Measurements from ENCODE around the gene CD81. TPM values are rescaled to one million over a fixed set of nuclear protein-coding genes. Genes with fewer than 3 reads are reported as not detected.

The CD81 gene
- total RNA-seq, 5 donors from 2014 or later (not counting 1 experiment from before 2014, with no cell fraction given): 124 to 213 (median 146) TPM

GRCh38 chr11:2409611-2410468 lies 32.7 kb downstream of the CD81 start:
- Mint-ChIP-seq H3K4me1 (no peaks in the 10 kb centered on the region), H3K36me3 (no peaks in the 10 kb centered on the region), H3K27me3 (no peaks in the 10 kb centered on the region), H3K9me3 (no peaks in the 10 kb centered on the region), H3K27ac (no peak overlapping the region), H3K4me3 (no peak overlapping the region)
- ChIA-PET CTCF (no interaction called here), POLR2A (interaction anchor here in 1 of 2 donors (0.6 kb wide), 1 partner anchor 126 kb away, joined by 4 read pairs; no protein-coding TSS in a partner anchor)
- ATAC-seq (replicated peaks in 1 of 4) (no peak), DNase-seq (no peak)
- no peak overlapping the region for H3K4me3 ChIP-seq (ENCODE audit: control insufficient read depth in 1 of 2, extremely low read depth in 1 of 2, low read length in 1 of 2)
- no peaks in the 10 kb centered on the region for H3K36me3 ChIP-seq (ENCODE audit: control insufficient read depth in 2 of 2, extremely low read depth in 1 of 2, insufficient read depth in 1 of 2, low read length in 1 of 2)
- no peak overlapping the region for H3K27ac ChIP-seq (ENCODE audit: low read length)
- H3K27me3 ChIP-seq (replicated peaks in 1 of 2; ENCODE audit: control insufficient read depth in 2 of 2, extremely low read depth in 1 of 2, insufficient read depth in 2 of 2, low read length in 1 of 2): peaks cover 0 to 4% of the 10 kb centered on the region in 2 experiments
- H3K9me3 ChIP-seq: no peaks in the 10 kb centered on the region
- H3K4me1 ChIP-seq (ENCODE audit: control insufficient read depth in 1 of 2, extremely low read depth in 1 of 2, insufficient read depth in 2 of 2, low read length in 2 of 2): no peaks in the 10 kb centered on the region
- WGBS (ENCODE audit: insufficient coverage): 83% methylated on average over 37 of the region's 42 CpGs

- 56% methylated on average over 8 of the region's 9 CpGs for WGBS (ENCODE audit: insufficient coverage)
- H3K4me3 Mint-ChIP-seq: no peak overlapping the region
- H3K4me1 Mint-ChIP-seq: no peaks in the 10 kb centered on the region
- ATAC-seq (replicated peaks in 1 of 4) (no peak), DNase-seq (no peak)
- ChIA-PET CTCF (no interaction called here), POLR2A (no interaction called here)
- no peak overlapping the region for H3K27ac Mint-ChIP-seq
- no peaks in the 10 kb centered on the region for H3K9me3 Mint-ChIP-seq
- no peaks in the 10 kb centered on the region for H3K27me3 Mint-ChIP-seq
- no peaks in the 10 kb centered on the region for H3K36me3 Mint-ChIP-seq
- H3K9me3 ChIP-seq: no peaks in the 10 kb centered on the region
- H3K27ac ChIP-seq (ENCODE audit: low read length): no peak overlapping the region
- H3K27me3 ChIP-seq (replicated peaks in 1 of 2; ENCODE audit: control insufficient read depth in 2 of 2, extremely low read depth in 1 of 2, insufficient read depth in 2 of 2, low read length in 1 of 2): peaks cover 0 to 4% of the 10 kb centered on the region in 2 experiments
- H3K4me1 ChIP-seq (ENCODE audit: control insufficient read depth in 1 of 2, extremely low read depth in 1 of 2, insufficient read depth in 2 of 2, low read length in 2 of 2): no peaks in the 10 kb centered on the region
- no peaks in the 10 kb centered on the region for H3K36me3 ChIP-seq (ENCODE audit: control insufficient read depth in 2 of 2, extremely low read depth in 1 of 2, insufficient read depth in 1 of 2, low read length in 1 of 2)
- H3K4me3 ChIP-seq (ENCODE audit: control insufficient read depth in 1 of 2, extremely low read depth in 1 of 2, low read length in 1 of 2): no peak overlapping the region
Measured at GRCh38 chr11:2410616-2411015, 33.5 kb downstream of the CD81 start.

DNA sequence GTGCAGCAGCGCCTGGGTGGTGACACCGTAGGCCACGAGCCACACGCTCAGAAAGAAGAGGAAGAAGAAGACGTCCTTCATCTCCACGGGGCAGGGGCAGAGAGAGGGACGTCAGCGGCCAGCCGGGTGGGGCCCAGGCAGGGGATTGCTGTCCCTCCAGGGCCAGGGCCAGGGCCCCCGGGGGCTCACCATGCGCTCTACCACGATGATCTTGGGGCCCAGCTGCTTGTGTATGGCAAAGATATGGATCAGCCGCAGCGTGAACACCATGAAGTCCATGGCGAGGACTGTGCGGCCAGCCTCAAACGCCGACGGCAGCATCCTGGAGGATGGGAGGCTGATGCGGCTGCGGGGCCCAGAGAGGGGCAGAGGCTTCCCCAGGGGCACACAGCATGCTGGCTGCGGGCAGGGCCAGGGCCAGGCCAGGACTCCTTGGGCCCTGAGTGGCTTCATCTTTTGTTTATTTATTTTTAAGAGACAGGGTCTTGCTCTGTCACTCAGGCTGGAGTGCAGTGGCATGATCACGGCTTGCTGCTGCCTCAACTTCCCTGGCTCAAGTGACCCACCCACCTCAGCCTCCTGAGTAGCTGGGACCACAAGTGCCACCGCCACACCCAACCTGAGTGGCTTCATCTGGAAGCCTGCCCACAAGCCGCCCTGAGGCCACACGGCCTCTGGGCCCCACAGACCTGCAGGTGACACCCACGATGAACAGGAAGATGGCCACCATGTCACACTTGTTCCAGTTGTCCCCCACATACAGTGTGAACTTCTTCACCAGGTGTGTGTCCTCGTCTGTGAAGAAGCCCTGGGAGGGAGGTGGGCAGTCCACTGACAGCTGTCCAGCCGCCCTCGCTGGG lies 34.6 kb downstream of the CD81 start:
- Mint-ChIP-seq H3K27ac (no peak overlapping the region), H3K4me3 (no peak overlapping the region), H3K4me1 (no peaks in the 10 kb centered on the region), H3K9me3 (no peaks in the 10 kb centered on the region), H3K36me3 (no peaks in the 10 kb centered on the region), H3K27me3 (no peaks in the 10 kb centered on the region)
- POLR2A ChIA-PET: no interaction called here
- no peak overlapping the region for H3K27ac ChIP-seq (ENCODE audit: low read length)
- CTCF ChIA-PET: no interaction called here
- no peak overlapping the region for H3K4me3 ChIP-seq (ENCODE audit: control insufficient read depth in 1 of 2, extremely low read depth in 1 of 2, low read length in 1 of 2)
- H3K4me1 ChIP-seq (ENCODE audit: control insufficient read depth in 1 of 2, extremely low read depth in 1 of 2, insufficient read depth in 2 of 2, low read length in 2 of 2): no peaks in the 10 kb centered on the region
- ATAC-seq (replicated peaks in 1 of 4): no peak
- no peak for DNase-seq
- H3K9me3 ChIP-seq: no peaks in the 10 kb centered on the region
- H3K36me3 ChIP-seq (ENCODE audit: control insufficient read depth in 2 of 2, extremely low read depth in 1 of 2, insufficient read depth in 1 of 2, low read length in 1 of 2): no peaks in the 10 kb centered on the region
- H3K27me3 ChIP-seq (replicated peaks in 1 of 2; ENCODE audit: control insufficient read depth in 2 of 2, extremely low read depth in 1 of 2, insufficient read depth in 2 of 2, low read length in 1 of 2): peaks cover 0 to 4% of the 10 kb centered on the region in 2 experiments
- 72% methylated on average over 26 of the region's 30 CpGs for WGBS (ENCODE audit: insufficient coverage)

- Mint-ChIP-seq H3K9me3 (no peaks in the 10 kb centered on the region), H3K4me3 (no peak overlapping the region), H3K27me3 (no peaks in the 10 kb centered on the region), H3K27ac (no peak overlapping the region), H3K4me1 (no peaks in the 10 kb centered on the region), H3K36me3 (no peaks in the 10 kb centered on the region)
- 78% methylated on average over 6 of the region's 6 CpGs for WGBS (ENCODE audit: insufficient coverage)
- ChIA-PET POLR2A (no interaction called here), CTCF (no interaction called here)
- Histone ChIP-seq H3K4me1 (ENCODE audit: control insufficient read depth in 1 of 2, extremely low read depth in 1 of 2, insufficient read depth in 2 of 2, low read length in 2 of 2) (no peaks in the 10 kb centered on the region), H3K27me3 (replicated peaks in 1 of 2; ENCODE audit: control insufficient read depth in 2 of 2, extremely low read depth in 1 of 2, insufficient read depth in 2 of 2, low read length in 1 of 2) (peaks cover 0 to 4% of the 10 kb centered on the region in 2 experiments), H3K36me3 (ENCODE audit: control insufficient read depth in 2 of 2, extremely low read depth in 1 of 2, insufficient read depth in 1 of 2, low read length in 1 of 2) (no peaks in the 10 kb centered on the region), H3K9me3 (no peaks in the 10 kb centered on the region), H3K27ac (ENCODE audit: low read length) (no peak overlapping the region), H3K4me3 (ENCODE audit: control insufficient read depth in 1 of 2, extremely low read depth in 1 of 2, low read length in 1 of 2) (no peak overlapping the region)
- ATAC-seq (replicated peaks in 1 of 4): no peak
- no peak for DNase-seq
Measured at GRCh38 chr11:2412323-2412722, 35.2 kb downstream of the CD81 start.

DNA sequence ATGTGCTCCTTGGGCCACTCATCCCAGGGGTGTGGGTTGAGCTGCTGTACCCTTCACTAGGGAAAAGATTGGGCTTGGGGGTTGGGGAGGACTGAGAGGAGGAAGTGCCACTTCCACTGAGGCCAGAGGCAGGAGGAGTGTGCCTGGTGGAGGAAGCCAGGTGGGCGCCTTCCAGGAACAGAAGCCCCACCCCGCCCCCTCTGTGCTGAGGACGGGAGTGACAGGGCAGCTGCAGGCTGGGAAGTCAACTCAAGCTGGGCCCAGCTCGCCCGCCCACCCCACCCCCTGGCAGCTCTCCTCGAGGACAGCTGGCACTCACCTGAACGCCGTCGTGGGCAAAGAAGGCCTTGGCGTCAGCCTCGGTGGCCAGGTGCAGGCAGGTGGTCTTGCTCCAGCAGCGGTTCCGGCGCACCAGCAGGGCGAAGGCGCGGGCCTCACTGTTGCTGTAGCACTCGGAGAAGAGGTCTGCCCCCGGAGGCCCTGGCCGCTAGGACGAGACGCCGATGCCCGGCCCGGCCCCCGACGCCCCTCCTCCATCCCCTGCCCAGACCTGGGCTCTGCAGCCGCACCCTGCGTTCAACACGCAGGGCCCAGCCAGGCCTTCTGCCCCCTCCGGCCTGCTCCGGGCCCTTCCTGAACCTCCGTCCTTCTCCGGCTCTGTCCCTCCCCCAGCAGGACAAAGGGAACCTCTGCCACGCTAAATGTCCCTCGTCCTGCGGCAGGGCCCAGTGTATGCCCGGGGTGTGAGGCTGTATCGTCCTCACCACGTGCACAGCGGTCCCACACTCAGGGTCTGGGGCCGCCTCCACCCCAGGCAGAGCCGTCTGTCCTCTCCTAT lies 36.9 kb downstream of the CD81 start:
- Histone ChIP-seq H3K36me3 (ENCODE audit: control insufficient read depth in 2 of 2, extremely low read depth in 1 of 2, insufficient read depth in 1 of 2, low read length in 1 of 2) (no peaks in the 10 kb centered on the region), H3K27me3 (replicated peaks in 1 of 2; ENCODE audit: control insufficient read depth in 2 of 2, extremely low read depth in 1 of 2, insufficient read depth in 2 of 2, low read length in 1 of 2) (peaks cover 0 to 4% of the 10 kb centered on the region in 2 experiments), H3K4me1 (ENCODE audit: control insufficient read depth in 1 of 2, extremely low read depth in 1 of 2, insufficient read depth in 2 of 2, low read length in 2 of 2) (no peaks in the 10 kb centered on the region), H3K27ac (ENCODE audit: low read length) (no peak overlapping the region), H3K9me3 (no peaks in the 10 kb centered on the region), H3K4me3 (ENCODE audit: control insufficient read depth in 1 of 2, extremely low read depth in 1 of 2, low read length in 1 of 2) (no peak overlapping the region)
- Mint-ChIP-seq H3K27ac (no peak overlapping the region), H3K4me1 (no peaks in the 10 kb centered on the region), H3K4me3 (no peak overlapping the region), H3K36me3 (no peaks in the 10 kb centered on the region), H3K27me3 (no peaks in the 10 kb centered on the region), H3K9me3 (no peaks in the 10 kb centered on the region)
- ATAC-seq (replicated peaks in 1 of 4): no peak
- ChIA-PET POLR2A (no interaction called here), CTCF (no interaction called here)
- WGBS (ENCODE audit: insufficient coverage): 87% methylated on average over 38 of the region's 43 CpGs
- DNase-seq: no peak

DNA sequence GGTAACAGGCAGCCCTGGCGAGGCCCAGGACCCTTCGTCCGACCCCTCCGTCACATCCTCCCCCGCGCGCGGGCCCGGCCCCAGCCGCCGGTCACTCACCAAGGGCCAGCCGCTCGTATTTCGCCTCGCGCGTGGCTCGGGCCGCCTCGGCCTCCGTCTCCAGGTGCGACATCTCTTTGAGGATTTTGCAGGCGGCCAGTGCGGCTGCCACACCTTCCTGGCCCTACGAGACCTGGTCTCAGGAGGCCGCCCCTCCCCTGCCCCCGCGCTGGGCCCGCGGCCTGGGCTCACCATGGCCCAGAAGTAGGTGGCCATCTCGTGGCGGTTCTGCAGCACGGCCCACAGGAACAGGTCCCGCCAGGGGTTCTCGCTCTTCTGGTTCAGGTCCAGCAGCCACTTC lies 37.5 kb downstream of the CD81 start:
- Histone ChIP-seq H3K9me3 (no peaks in the 10 kb centered on the region), H3K4me3 (ENCODE audit: control insufficient read depth in 1 of 2, extremely low read depth in 1 of 2, low read length in 1 of 2) (no peak overlapping the region), H3K27me3 (replicated peaks in 1 of 2; ENCODE audit: control insufficient read depth in 2 of 2, extremely low read depth in 1 of 2, insufficient read depth in 2 of 2, low read length in 1 of 2) (peaks cover 0 to 4% of the 10 kb centered on the region in 2 experiments), H3K4me1 (ENCODE audit: control insufficient read depth in 1 of 2, extremely low read depth in 1 of 2, insufficient read depth in 2 of 2, low read length in 2 of 2) (peaks cover 0 to 3% of the 10 kb centered on the region in 2 experiments), H3K27ac (ENCODE audit: low read length) (no peak overlapping the region), H3K36me3 (ENCODE audit: control insufficient read depth in 2 of 2, extremely low read depth in 1 of 2, insufficient read depth in 1 of 2, low read length in 1 of 2) (no peaks in the 10 kb centered on the region)
- ChIA-PET POLR2A (no interaction called here), CTCF (no interaction called here)
- Mint-ChIP-seq H3K27ac (no peak overlapping the region), H3K36me3 (no peaks in the 10 kb centered on the region), H3K4me1 (peaks cover 0 to under 1% (median 0%) of the 10 kb centered on the region in 3 donors), H3K4me3 (no peak overlapping the region), H3K27me3 (no peaks in the 10 kb centered on the region), H3K9me3 (no peaks in the 10 kb centered on the region)
- DNase-seq: no peak
- no peak for ATAC-seq (replicated peaks in 1 of 4)
- 87% methylated on average over 32 of the region's 35 CpGs for WGBS (ENCODE audit: insufficient coverage)
